Stimulated activated CD8-positive, alpha-beta memory T cell treated with anti-CD3 and anti-CD28 coated beads, Interleukin-7, amount 100 ng/mL, for 4 hours (primary cell): ENCODE measurements around the gene CCDC180.
"Not testable (repeated sequence)": the region's sequence is repeated elsewhere in the genome, so short reads cannot be mapped to it uniquely, and the experiment has no call there.

Experiments
- DNase-seq, 2 donors: peaks; one replicate each; pipeline ENCODE4 v3.0.0-alpha.2; 2020; ENCODE audit warnings: low read depth in 2 of 2

CCDC180 gene

DNA sequence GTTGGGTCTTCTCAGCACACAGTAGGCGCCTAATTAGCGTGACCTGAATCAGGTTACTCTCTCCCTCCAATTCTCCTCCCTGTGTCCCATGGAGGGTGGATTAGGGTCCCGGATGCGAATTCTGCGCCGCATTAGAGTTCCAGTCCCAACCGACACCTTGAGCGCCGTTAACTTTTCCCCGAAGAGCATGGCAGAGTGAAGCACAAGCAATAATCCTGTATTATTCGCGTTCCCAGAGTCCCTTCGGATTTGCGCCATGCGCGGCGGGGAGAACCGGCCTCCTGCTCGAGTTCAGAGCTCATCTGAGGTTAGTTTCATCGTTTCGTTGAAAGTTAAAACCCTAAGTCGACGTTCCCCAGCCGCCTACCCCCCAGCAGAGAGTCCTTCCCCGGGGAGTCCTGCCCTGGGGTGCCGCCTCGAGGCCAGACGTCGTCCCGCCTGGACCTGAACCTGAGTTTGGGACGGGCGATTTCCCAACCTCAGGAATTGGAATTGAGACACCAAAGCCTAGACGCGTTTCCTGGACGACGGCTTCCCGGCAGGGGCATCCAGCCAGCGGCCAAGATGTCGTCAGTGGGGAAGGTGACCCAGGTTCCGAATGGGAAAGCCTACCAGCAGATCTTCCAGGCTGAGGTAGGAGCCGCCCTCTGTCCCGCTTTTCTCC, at the start of gene CCDC180:
Gene CCDC180 (plus strand): TSS at position 160 of the 664 bp plus-strand sequence. CDS start 405 bp downstream, at position 565.
- no peak for DNase-seq

GRCh38 chr9:97259834-97260514, 47.5 kb upstream of the CCDC180 start:
- DNase-seq, result not testable (repeated sequence)

GRCh38 chr9:97271292-97271691, 36.2 kb upstream of the CCDC180 start:
- DNase-seq, result no peak

- DNase-seq, result no peak
Measured at GRCh38 chr9:97272072-97272471, 35.4 kb upstream of the CCDC180 start.

- DNase-seq, result no peak
Measured at GRCh38 chr9:97276310-97276852, 31.1 kb upstream of the CCDC180 start.

DNA sequence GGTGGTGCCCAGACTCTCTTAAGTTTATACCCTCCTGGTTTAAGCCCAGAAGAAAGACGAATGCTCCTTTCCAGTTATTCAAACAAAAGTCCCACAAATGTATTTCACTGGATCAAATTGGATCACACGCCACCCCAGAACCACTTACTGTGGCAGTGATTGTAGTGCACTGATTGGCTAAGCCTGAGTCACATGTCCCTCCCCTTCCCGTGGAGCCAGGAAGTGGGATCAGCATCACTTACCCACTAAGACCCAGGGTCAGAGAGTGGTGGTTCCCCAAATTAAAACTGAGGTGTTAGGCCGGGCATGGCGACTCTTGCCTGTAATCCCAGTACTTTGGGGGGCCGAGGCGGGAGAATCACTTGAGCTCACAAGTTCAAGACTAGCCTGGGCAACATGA, 29.5 kb upstream of the CCDC180 start:
- DNase-seq, result no peak

GRCh38 chr9:97280755-97281330, 26.6 kb upstream of the CCDC180 start:
- DNase-seq, result no peak

- no peak for DNase-seq
Measured at GRCh38 chr9:97283768-97284167, 23.7 kb upstream of the CCDC180 start.

GRCh38 chr9:97284798-97285197, 22.7 kb upstream of the CCDC180 start:
- no peak for DNase-seq

- no peak for DNase-seq
Measured at GRCh38 chr9:97292200-97292599, 15.3 kb upstream of the CCDC180 start.

DNA sequence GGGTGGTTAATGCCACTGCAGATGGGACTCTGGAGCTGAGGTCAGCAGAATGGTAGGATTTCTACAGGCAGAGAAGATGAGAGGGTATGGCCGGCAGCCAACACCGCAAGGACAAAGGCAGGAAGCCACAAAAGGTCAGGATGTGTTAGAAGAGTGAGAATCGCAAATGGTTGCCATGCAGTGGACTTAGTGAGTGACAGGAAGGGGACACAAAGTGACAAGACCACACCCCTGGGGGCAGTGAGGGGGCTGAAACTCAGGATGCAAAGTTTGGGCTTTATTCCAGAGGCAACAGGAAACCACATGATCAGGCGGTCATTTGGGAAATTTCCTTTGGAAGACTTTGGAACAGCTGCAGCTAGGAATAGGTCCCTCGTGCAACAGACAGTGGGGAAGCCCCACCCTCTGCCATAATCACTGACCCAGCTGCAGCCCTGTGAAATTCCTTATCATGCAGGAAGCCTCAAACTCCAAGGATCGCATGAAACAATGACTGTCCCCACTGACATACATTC, 14.2 kb upstream of the CCDC180 start:
- no peak for DNase-seq

DNA sequence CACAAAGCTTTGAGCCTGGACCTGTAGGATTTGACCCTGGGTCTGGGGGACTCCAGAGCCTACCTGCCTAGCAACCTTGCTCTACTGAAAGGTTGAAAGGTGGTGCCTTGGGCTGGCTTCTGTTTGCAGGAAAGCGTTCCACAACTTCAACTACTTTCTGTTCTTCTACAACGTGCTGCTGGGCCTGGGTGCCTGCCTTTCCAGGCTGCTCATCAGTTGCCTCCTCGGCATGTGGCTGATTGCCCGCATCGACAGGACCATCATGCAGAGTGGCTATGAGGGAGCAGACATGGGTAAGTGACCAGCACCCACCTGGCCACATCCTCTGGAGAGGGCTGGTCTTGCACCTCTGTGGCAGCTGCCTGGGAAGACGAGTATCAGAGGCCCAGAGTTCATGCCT, 13.6 kb upstream of the CCDC180 start:
- DNase-seq, result no peak

DNA sequence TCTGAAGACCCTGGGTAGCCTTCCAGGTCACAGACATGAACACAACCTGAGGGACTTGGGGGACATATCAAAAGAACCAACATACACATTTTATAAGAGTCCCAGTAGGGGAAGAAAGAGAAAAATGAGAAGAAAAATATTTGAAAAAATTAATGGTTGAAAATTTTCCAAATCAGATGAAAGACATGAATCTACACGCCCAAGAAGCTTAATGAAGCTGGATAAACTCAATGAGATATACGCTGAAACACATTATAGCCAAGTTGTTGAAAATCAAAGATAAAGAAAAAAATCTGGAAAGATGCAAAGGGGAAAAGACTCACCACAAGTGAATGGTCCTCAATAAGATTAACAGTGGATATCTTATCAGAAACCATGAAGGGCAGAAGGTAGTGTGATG, 9.6 kb upstream of the CCDC180 start:
- DNase-seq, result no peak

- no peak for DNase-seq
Measured at GRCh38 chr9:97299809-97300414, 7.5 kb upstream of the CCDC180 start.

DNA sequence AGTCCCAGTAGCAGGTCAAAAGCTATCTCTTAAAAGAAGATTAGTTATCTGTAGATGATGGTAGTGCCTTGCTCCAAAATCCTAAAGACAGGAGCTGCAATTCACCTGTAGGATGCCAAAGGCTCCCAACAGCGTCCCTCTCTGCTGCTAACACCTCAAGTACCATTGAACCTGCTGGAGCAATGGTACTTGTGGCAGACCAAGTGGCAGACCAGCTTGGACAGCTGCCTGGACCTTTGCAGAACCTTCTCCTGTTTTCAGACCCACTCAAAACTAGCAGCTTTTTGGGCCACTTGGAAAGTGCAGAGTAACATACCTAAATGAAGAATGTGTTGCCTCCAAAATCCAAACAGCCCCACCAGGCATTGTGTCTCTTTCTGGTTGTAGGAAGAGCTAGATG, 6.9 kb upstream of the CCDC180 start:
- DNase-seq, result no peak

DNA sequence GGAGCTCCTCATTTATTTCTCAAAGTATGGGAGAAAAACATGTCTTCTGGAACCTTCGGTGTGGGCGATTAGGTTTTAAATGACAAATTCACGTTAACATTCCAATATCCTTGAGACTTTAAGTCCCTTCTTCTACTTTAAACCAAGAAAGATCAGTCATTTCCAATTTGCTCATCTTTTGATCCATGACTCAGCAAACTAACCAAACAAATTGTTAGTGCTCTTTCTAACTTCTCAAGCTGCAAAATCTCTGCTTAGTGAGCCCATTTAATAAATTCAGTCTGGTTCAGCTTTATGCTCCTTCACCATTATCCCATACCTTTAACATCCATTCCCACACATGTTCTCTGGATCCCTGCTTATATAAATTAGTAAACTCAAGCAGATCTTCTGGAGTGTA, 5.5 kb upstream of the CCDC180 start:
- no peak for DNase-seq

GRCh38 chr9:97304586-97304985, 2.9 kb upstream of the CCDC180 start:
- no peak for DNase-seq

DNA sequence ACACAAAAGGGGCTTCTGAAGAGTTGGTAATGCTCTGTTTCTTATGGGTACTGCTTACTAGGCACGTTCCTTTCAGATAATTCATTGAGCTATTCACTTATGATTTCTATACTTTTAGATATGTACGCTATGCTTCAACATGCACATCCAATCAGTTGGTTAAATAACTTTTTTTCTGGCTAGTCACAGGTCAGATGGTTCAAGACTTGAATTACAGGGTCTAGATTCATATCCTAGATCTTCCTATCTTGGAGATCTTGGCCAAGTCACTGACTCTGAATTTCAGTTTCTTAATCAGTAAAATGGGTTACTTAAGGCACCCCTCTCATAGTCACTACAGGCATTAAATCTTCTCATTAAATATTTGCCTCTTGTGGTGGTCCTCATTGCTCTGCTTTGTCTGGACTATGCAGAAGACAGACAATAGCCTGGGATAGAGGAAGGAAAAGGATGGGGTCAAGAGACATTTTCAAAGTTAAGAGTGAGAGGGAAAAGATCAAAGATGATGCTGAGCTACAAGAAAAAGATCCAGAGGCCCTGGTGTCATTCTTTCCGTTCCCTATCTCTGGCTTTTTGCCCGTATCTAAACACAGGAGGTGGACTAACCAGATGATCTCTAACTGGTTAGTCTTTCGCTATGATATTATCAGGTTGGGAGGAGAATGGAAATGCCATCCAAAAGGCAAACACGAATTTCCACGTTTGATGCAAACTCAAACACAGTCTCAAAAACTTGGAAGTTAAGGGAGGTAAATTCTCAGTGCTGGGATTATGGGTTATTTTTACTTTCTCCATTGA, 1.8 kb upstream of the CCDC180 start:
- no peak for DNase-seq

DNA sequence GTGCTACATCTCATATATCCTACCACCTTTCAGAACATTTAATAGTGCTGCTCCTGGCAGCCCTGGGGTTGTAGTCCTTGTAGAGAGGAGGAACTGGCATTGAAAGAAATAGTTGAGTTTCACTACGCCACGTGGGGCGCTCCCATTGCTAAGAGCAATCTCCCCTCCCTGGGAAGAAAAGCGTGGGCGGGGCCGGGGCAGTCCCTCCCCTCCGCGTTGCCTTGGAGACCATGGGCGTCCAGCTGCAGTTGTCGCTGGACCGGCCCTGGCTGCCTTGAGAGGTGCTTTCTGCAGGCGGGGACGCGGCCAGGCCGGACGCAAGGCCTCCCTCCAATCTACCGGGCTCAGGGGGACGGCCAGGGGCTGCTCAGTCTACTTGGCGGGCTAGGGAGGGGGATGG, 368 bp upstream of the CCDC180 start:
- DNase-seq, result no peak

- DNase-seq, result no peak
Measured at GRCh38 chr9:97309260-97309659, 1.8 kb downstream of the CCDC180 start.

DNA sequence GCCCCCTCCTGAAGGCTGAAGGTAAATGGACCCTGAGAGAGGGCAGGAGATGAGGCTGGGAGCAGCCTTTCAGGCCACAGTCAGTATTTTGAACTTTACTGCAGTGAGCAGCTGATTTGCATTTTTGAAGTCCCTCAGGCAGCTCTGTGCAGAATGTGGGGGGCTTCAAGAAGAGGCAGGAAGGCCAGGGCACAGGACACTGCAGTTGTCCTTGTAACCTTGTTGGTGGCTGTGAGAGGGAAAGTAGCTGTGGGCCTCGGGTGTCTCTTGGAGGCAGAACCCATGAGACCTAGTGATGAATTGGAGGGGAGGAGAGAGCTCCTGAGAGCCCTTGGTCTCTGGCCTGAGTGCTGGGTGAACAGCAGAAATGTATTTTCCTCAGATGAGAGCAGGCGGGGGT, 2.6 kb downstream of the CCDC180 start:
- no peak for DNase-seq

DNA sequence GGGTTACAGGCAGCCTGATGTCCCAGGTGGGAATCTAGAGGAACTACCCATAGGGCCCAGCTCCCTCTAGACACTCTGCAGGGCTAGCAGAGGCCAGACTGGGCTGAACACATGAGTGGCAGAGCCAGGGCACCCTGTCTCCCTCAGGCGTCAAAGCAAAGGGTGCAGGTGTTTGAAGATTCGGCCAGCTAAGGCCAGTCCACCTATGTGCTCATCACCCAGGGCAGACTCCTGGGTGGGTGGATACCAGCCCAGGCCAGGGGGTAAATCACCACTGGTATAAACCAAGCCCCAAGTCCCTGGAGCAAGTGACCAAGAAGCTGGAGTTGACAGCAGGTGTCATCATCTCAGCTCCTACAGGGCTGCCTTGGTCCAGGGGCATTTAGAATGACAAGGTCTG, 3.4 kb downstream of the CCDC180 start:
- no peak for DNase-seq
